ENCODE measurements around the gene TIMM22.
A peak's percentile ranks its signal among the peaks of the same experiment; 100 is the strongest.
"Not testable (repeated sequence)": the region's sequence is repeated elsewhere in the genome, so short reads cannot be mapped to it uniquely, and the experiment has no call there.

TIMM22 gene

GRCh38 chr17:1048516-1049115 is 51.7 kb downstream of the TIMM22 start:
- H3K4me2 ChIP-seq (ENCODE audit: insufficient read depth, low read length, poor library complexity, severe bottlenecking); H2BK120ac ChIP-seq (ENCODE audit: low read depth, low read length); H2BK5ac ChIP-seq (ENCODE audit: low read length); H4K91ac ChIP-seq (ENCODE audit: low read depth, low read length, poor library complexity); H3K9ac ChIP-seq (ENCODE audit: low read depth, low read length, poor library complexity); H3K79me1 ChIP-seq (ENCODE audit: low read depth, low read length); H2AK5ac ChIP-seq (ENCODE audit: low read depth, low read length); H3K18ac ChIP-seq (ENCODE audit: low read length); H2BK15ac ChIP-seq (ENCODE audit: low read length); H3K14ac ChIP-seq (ENCODE audit: low read length); H3K4ac ChIP-seq (ENCODE audit: low read length); DNase-seq (ENCODE audit: low spot score); H3K27ac ChIP-seq (replicated peaks; ENCODE audit: low read length); H3K4me3 ChIP-seq (ENCODE audit: low read length in 2 of 2); H4K8ac ChIP-seq (ENCODE audit: low read depth, low read length); H3K23ac ChIP-seq (ENCODE audit: low read depth, low read length, poor library complexity); H2BK12ac ChIP-seq (ENCODE audit: low read length); H3K4me1 ChIP-seq (ENCODE audit: control insufficient read depth in 2 of 2, insufficient read depth in 1 of 2, low read depth in 1 of 2, low read length in 2 of 2); H3K9me3 ChIP-seq (replicated peaks in 1 of 2; ENCODE audit: control insufficient read depth in 2 of 2, insufficient read depth in 1 of 2, low read depth in 1 of 2, low read length in 2 of 2); H3K27me3 ChIP-seq (ENCODE audit: control insufficient read depth in 3 of 3, insufficient read depth in 3 of 3, low read depth in 1 of 3, low read length in 3 of 3); H2AFZ ChIP-seq (ENCODE audit: low read length): not testable (repeated sequence)
- WGBS, 2 donors (ENCODE audit: extremely low coverage in 2 of 2, insufficient read length in 2 of 2, insufficient replicate concordance in 1 of 2): no CpG with 5 or more reads among the region's 49 CpGs
- H3K36me3 ChIP-seq (replicated peaks in 1 of 2; ENCODE audit: control insufficient read depth in 2 of 2, insufficient read depth in 2 of 2, low read length in 2 of 2): peaks cover 15 to 29% of the 10 kb centered on the region in 2 donors

GRCh38 chr17:1049446-1050225 is 52.7 kb downstream of the TIMM22 start:
- H3K9ac ChIP-seq (ENCODE audit: low read depth, low read length, poor library complexity): no peak overlapping the region
- WGBS, 2 donors (ENCODE audit: extremely low coverage in 2 of 2, insufficient read length in 2 of 2, insufficient replicate concordance in 1 of 2): no CpG with 5 or more reads among the region's 28 CpGs

GRCh38 chr17:1050246-1050995 is 53.5 kb downstream of the TIMM22 start:
- H3K4me3 ChIP-seq (ENCODE audit: low read length in 2 of 2): no peak overlapping the region
- H3K27me3 ChIP-seq (ENCODE audit: control insufficient read depth in 3 of 3, insufficient read depth in 3 of 3, low read depth in 1 of 3, low read length in 3 of 3): no peaks in the 10 kb centered on the region
- H2BK12ac ChIP-seq (ENCODE audit: low read length): no peak overlapping the region
- no peak overlapping the region for H3K9ac ChIP-seq (ENCODE audit: low read depth, low read length, poor library complexity)
- H4K8ac ChIP-seq (ENCODE audit: low read depth, low read length): peak overlapping the region; percentile 92
- H2BK5ac ChIP-seq (ENCODE audit: low read length): peak overlapping the region; percentile 20
- H3K4me2 ChIP-seq (ENCODE audit: insufficient read depth, low read length, poor library complexity, severe bottlenecking): no peak overlapping the region
- no peak overlapping the region for H3K27ac ChIP-seq (replicated peaks; ENCODE audit: low read length)
- no peak overlapping the region for H3K14ac ChIP-seq (ENCODE audit: low read length)
- H3K4ac ChIP-seq (ENCODE audit: low read length): no peak overlapping the region
- no peak overlapping the region for H4K91ac ChIP-seq (ENCODE audit: low read depth, low read length, poor library complexity)
- no peak overlapping the region for H2AFZ ChIP-seq (ENCODE audit: low read length)
- no peak overlapping the region for H2BK15ac ChIP-seq (ENCODE audit: low read length)
- H3K18ac ChIP-seq (ENCODE audit: low read length): no peak overlapping the region
- peaks cover 4% of the 10 kb centered on the region for H3K79me1 ChIP-seq (ENCODE audit: low read depth, low read length)
- no peak overlapping the region for H2AK5ac ChIP-seq (ENCODE audit: low read depth, low read length)
- no peak for DNase-seq (ENCODE audit: low spot score)
- H3K36me3 ChIP-seq (replicated peaks in 1 of 2; ENCODE audit: control insufficient read depth in 2 of 2, insufficient read depth in 2 of 2, low read length in 2 of 2): peaks cover 25 to 45% of the 10 kb centered on the region in 2 donors
- no peak overlapping the region for H2BK120ac ChIP-seq (ENCODE audit: low read depth, low read length)
- H3K23ac ChIP-seq (ENCODE audit: low read depth, low read length, poor library complexity): peak overlapping the region; percentile 44
- WGBS, 2 donors (ENCODE audit: extremely low coverage in 2 of 2, insufficient read length in 2 of 2, insufficient replicate concordance in 1 of 2): no CpG with 5 or more reads among the region's 22 CpGs
- peaks cover 0 to 1% of the 10 kb centered on the region in 2 donors for H3K9me3 ChIP-seq (replicated peaks in 1 of 2; ENCODE audit: control insufficient read depth in 2 of 2, insufficient read depth in 1 of 2, low read depth in 1 of 2, low read length in 2 of 2)
- H3K4me1 ChIP-seq (ENCODE audit: control insufficient read depth in 2 of 2, insufficient read depth in 1 of 2, low read depth in 1 of 2, low read length in 2 of 2): no peaks in the 10 kb centered on the region

More at GRCh38 chr17:1049446-1050225, 52.7 kb downstream of the TIMM22 start:
- Histone ChIP-seq H3K79me1 (ENCODE audit: low read depth, low read length) (peaks cover 4% of the 10 kb centered on the region), H3K27ac (replicated peaks; ENCODE audit: low read length) (no peak overlapping the region), H2BK120ac (ENCODE audit: low read depth, low read length) (no peak overlapping the region), H2BK5ac (ENCODE audit: low read length) (peak overlapping the region; percentile 20), H3K36me3 (replicated peaks in 1 of 2; ENCODE audit: control insufficient read depth in 2 of 2, insufficient read depth in 2 of 2, low read length in 2 of 2) (peaks cover 20 to 37% of the 10 kb centered on the region in 2 donors), H2BK12ac (ENCODE audit: low read length) (no peak overlapping the region), H2AFZ (ENCODE audit: low read length) (no peak overlapping the region), H3K18ac (ENCODE audit: low read length) (no peak overlapping the region), H3K4me3 (ENCODE audit: low read length in 2 of 2) (peak overlapping the region in 1 of 2 donors; percentile 58), H3K27me3 (ENCODE audit: control insufficient read depth in 3 of 3, insufficient read depth in 3 of 3, low read depth in 1 of 3, low read length in 3 of 3) (no peaks in the 10 kb centered on the region), H4K91ac (ENCODE audit: low read depth, low read length, poor library complexity) (no peak overlapping the region), H3K4me1 (ENCODE audit: control insufficient read depth in 2 of 2, insufficient read depth in 1 of 2, low read depth in 1 of 2, low read length in 2 of 2) (no peaks in the 10 kb centered on the region), H3K4ac (ENCODE audit: low read length) (no peak overlapping the region), H3K9me3 (replicated peaks in 1 of 2; ENCODE audit: control insufficient read depth in 2 of 2, insufficient read depth in 1 of 2, low read depth in 1 of 2, low read length in 2 of 2) (peaks cover 0 to 1% of the 10 kb centered on the region in 2 donors), H4K8ac (ENCODE audit: low read depth, low read length) (no peak overlapping the region), H3K4me2 (ENCODE audit: insufficient read depth, low read length, poor library complexity, severe bottlenecking) (no peak overlapping the region), H2BK15ac (ENCODE audit: low read length) (no peak overlapping the region), H3K23ac (ENCODE audit: low read depth, low read length, poor library complexity) (peak overlapping the region; percentile 44), H3K14ac (ENCODE audit: low read length) (no peak overlapping the region), H2AK5ac (ENCODE audit: low read depth, low read length) (no peak overlapping the region)
- DNase-seq (ENCODE audit: low spot score): no peak

All from neuronal stem cell (in vitro differentiated cells).